Fibroblast of mammary gland (primary cell): ENCODE measurements around the gene AFMID.

Experiments
- DNase-seq: peaks from one replicate; pipeline ENCODE4 v3.0.0-alpha.2; 2010; ENCODE audit warnings: low read depth
- H3K4me3 ChIP-seq: 2 replicates; pipeline ENCODE4 v1.5.1; 2011; ENCODE audit warnings: low read depth, mild to moderate bottlenecking, low read length, moderate library complexity; ENCODE audit not compliant: control insufficient read depth
- CTCF ChIP-seq: conservative IDR thresholded peaks from 2 replicates; pipeline ENCODE4 v1.5.1; 2011; ENCODE audit warnings: low read depth, low read length, inconsistent platforms; ENCODE audit not compliant: control insufficient read depth, insufficient read depth

AFMID gene

GRCh38 chr17:78142119-78142861 lies 44.9 kb upstream of the AFMID start:
- no peak overlapping the region for H3K4me3 ChIP-seq
- TF ChIP-seq CTCF: no peak
- DNase-seq: peak; percentile 78

DNA sequence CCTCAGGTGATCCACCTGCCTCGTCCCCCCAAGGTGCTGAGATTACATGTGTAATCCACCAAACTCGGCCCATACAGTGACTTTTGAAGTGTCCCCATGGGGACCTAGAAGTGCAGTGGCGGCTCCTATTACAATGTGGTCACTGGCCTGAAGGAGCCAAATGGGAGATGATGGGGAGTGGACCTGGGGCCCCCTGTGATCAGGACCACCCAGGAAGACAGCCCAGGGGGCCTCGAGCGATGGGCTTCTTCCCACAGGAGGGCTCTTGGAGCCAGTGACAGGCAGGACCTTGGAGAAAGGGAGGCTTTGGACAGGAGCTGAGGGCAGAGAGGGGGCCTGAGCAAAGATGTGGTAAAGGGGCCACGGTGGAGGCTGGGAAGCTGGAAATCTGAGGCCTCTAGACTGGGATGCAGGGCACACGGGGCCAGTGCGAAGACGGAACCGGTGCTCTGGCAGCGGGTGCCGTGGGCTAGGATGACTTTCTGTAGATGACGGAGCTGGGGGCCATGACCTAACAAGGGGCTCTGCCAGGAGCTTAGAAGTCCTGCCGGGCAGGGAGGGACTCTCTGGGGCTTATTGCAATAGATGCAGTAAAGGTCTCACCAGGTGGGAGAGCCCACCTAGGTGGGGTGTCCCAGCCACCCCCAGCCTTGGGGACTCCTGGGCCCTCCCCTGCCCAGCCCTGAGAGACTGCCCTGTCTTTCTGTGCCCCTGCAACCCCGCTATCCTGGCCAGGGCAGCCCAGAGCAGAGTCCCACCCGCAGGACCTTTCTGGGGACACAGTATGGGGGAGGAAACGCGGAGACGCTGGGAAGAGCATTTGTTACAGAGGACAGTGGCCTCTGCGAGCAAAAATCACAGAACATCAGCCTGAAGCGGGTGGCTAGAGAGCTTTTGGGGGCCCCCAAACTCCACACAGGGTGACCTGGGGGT lies 43.7 kb upstream of the AFMID start:
- no peak for DNase-seq
- H3K4me3 ChIP-seq: no peak overlapping the region
- no peak for TF ChIP-seq CTCF

DNA sequence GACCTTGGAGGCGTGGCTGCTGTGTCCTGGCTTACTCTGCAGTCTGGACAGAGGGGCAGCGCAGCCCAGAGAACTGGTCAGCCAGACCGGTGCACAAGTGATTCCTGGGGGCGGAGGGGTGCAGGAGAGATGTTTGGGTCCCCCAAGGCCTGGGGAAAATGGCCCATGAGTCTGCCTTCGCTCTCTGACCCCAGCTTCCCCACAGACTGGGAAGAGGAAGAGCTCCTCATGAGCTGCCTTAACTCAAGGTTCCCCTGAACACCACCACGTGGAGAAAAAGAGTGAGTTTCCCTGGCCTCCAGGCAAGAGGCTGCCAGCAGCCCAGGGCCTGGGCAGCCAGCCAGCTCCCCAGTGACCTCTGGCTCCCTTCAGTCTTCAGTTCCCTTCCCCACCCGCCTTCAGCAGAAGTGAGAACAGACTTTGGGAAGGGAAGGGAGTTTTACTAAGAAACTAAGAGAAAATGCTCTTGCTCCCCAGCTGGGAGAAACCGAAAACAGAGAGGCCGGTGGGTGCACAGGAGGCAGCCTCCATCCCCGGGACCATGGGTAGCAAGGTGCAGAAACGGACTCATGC lies 42.9 kb upstream of the AFMID start:
- H3K4me3 ChIP-seq: no peak overlapping the region
- peak; percentile 86 for DNase-seq
- no peak for TF ChIP-seq CTCF

- no peak overlapping the region for H3K4me3 ChIP-seq
- DNase-seq: peak; percentile 31
- no peak for TF ChIP-seq CTCF
Observed at GRCh38 chr17:78144736-78145641, 42.2 kb upstream of the AFMID start.

DNA sequence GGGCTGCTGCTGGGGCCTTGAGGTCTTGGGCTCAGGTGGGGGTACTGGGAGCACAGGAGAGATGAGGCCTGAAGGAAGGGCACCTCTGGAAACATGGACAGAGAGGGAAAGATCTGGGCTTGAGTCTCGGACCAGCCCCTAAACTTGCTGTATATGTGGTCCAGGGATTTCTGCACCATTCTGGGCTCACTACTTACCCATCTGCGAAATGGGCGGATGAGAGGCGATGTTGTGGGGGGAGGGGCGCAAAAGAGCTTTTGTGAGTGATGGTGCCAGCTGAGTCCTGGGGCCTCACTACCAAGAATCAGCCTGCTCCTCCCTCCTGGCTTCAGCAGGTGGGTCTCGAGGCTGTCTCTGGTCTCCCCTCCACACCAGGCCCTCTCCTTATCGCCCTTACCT lies 40.7 kb upstream of the AFMID start:
- no peak overlapping the region for H3K4me3 ChIP-seq
- no peak for TF ChIP-seq CTCF
- no peak for DNase-seq

DNA sequence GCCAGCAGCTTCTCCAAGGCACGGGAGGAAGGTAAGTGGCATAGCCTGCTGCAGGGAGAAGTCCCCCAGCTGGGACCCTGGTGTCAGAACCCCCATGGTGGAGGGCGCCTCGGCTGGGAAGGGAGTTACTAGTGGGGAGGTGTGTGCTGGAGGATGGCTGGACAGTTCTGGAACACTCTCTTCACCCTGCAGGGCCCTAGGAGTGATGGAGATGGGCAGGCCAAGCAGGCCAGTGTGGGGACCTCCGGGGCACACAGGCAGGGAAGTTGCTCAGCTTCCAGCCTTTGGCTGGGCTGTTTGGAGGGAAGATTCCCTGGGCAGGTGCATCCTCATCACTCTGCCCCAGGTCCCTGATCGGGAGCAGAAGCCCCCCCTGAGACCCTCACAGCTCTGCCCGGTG lies 40.3 kb upstream of the AFMID start:
- DNase-seq: no peak
- no peak for TF ChIP-seq CTCF
- no peak overlapping the region for H3K4me3 ChIP-seq
